HG02884 (cell line): ENCODE measurements around the gene KLF7.

Experiments used
- ATAC-seq: cut with Tn5 transposase; IDR thresholded peaks from one replicate; pipeline ENCODE4 v1.9.1; 2021; ENCODE audit warnings: mild to moderate bottlenecking, moderate library complexity; ENCODE audit not compliant: unreplicated experiment

The KLF7 gene

DNA sequence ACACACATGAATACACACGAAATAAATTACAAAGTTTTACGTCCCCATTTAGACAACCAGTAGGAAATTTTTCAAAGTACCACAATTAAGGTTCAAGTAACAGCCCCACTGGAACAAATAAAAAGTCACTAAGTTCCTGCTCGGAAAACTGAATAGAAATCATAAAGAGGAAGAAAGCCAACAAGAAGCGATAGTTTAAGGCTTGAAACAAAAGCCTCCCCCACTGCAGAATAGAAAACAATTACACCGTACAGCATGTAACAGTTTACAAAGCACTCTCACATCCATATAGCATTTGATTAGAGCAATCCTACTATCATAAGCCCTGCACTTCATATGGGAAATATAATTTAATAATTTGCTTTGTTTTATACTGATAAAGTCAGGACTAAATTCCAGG lies 15.5 kb downstream of the KLF7 start:
- peak; percentile 34 for ATAC-seq

DNA sequence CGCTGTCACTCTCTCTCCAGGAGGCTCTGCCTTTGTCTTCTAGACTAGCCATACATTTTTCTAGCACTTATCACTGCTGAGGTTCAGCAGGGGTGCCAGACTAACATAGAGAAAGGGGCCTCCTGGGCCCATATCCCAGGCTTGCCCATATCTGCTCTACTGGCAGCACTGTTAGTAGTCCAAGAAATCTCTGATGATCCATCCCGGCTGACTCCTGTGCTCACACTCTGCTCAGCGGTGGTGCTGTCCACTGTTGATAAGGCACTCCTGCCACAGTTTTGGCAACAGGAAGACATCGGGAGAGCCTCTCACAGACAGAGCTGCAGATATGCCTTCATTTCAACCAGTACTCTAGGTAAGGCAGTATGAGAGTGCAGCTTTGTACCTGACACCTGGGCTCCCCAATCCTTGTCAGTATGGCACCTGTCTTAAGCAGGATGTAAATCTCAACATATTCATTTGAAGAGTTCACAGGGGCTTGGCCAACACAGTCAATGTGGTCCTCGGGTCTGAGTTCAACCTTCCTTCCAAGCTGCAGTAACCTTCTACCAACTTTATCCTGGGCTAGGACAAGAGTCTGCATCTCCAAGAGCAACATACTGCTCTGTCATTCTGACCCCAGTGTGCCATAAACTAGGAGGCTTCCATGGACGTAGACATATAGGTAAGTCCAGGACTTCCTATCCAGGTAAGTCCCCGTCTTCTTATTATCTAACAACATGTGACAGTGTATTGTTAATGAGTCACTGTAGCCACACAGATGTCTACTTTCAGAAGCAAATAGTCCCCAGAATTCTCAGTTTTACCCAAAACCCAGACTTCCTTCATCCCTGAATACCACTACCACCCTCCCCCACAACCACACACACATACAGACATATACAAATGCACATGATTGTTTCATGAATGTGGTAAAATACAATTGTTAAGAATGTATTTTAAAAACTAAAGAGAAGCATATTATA lies 16.2 kb downstream of the KLF7 start:
- ATAC-seq: peak; percentile 72

DNA sequence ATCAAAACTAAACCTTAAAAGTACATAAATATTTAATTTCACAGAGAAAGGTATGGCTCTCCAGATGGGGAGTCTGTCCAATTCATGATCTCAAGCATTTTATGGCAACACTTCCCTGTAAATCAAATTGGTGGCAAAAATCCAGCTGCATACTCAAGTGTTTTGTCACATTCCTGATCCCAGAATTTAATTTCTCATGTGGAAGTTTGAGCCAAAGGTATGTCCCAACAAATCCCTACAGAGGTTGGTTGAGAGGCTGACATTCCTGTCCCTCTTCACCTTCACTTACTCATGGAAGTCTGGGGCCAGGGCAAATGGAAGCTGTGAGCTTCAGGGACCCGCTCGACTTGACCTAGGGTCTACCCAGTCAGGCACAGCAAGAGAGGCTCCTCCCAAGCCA lies 17.7 kb downstream of the KLF7 start:
- no peak for ATAC-seq

DNA sequence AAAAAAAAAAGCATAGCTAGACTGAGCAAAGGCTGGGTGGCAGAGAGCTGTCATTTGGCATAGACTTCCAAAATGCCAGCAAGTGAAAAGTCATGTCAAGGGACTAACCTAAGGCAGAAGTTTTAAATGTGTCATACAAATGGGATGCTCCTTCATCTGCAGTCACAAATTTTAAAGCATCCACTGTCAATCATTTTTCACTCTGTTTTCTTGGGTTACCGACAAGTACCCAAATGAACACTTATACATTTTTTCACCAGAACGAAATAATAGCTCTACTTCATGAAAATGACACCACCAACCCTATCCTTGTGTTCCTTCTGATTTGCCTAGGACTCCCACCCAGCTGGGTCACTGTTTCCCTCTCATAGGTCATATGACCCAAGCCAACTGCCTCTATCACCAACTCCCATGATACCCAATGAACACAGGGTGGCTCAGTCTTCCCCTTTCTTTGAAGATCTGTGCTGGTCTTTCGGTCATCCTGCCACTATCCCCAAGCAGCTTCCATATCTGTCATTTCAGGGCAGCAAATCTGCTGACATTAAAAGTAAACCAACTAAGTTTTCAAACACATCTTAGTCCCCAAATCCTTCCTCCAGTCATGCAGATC lies 21.5 kb downstream of the KLF7 start:
- ATAC-seq: peak; percentile 3

DNA sequence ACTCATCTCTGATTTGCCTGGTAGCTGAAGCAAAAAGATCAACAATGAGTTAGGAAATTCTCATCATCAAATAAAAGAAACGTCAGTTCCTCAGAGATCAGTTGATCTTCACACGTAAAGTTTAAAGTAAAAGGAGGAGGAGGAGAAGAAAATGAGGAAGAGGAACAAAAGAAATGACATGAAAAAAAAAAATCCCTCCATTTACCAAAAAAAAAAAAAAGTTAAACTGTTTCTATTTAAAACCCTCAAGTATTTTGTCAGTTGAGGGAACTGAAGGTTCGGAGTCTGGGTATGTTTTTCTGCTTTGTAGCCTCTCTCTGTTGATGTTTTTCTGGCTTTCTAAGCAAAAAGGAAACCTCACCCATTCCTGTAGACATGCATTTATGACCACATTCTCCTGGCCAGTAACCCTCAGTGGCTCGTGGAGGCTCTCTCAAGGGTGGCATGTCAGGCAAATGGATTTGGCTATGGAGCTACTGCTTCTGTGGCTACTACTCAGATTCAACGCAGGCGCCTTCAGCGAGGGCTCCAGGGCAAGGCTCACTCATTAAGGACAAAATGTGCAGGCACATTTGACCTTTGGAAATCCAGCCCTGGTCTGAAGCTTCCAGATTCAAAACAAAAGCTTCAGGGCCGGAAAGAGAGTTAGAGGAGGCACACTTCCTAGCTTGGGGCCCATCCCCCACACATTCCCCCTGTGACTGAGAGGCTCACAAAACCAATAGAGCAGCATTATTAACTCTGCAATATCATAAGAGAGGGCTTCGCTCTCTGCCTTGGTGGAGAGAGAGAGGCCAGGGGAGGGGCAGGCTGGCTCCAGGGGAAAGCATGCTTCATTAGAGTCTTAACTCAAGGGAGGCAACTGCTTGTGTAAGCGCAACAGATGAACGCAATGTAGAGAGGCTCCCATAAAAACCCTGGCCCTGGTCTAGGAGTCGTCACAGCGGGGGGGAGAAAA lies 22.3 kb downstream of the KLF7 start:
- peak; percentile 43 for ATAC-seq

DNA sequence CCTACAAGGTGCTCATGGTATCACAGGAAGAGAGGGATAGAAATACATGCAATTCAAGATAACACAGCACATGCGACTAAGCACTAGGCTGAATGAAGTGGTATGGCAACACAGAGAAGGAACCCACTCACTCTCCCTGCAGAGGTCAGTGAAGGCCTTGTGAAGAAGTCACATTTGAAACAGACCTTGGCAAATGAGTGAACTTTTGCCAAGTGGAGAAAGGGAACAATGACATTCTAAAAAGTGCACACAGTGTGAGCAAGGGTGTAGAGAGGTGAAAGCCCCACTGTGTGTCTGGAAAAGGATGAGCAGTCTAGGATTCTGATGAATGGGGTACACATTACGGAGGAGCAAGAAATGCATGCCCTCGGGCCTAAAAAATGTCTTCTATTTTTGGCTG lies 23.3 kb downstream of the KLF7 start:
- ATAC-seq: peak; percentile 46

DNA sequence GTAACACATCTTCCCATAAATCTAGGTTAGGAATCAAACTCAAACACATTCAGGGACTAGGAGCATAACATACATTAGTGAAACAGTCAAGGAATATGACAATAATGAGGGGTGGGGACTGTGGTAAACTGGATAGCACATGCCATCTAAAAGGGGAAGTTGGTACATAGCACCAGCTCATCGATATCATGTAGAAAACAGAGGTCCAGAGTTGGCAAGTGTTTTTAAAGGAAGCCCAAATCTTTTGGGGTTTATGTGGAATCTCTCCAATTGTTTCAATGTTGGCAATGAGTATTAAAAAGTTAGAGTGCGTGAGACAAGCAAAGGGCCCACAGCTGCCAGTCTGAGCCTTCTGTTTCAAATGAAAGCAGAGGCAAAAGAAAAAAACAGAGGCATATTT lies 24.4 kb downstream of the KLF7 start:
- ATAC-seq: no peak

DNA sequence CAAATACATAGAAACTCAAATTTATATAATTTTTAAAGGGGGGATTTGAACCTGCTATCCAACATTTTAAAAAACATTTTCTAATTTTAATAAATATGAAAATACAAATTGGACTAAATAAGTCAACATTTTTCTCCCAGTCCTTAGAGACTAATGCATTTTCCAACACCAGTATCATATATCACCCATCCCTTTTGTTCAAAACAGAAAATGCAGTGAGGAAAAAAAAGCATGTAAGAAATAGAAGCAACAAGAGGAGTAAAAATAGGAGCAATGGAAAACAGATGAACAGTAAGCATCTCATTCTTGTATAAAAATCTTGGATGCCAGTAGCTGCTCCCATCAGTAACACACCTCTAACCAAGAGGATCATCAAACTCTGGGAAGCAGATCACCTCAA lies 25.5 kb downstream of the KLF7 start:
- ATAC-seq: no peak

DNA sequence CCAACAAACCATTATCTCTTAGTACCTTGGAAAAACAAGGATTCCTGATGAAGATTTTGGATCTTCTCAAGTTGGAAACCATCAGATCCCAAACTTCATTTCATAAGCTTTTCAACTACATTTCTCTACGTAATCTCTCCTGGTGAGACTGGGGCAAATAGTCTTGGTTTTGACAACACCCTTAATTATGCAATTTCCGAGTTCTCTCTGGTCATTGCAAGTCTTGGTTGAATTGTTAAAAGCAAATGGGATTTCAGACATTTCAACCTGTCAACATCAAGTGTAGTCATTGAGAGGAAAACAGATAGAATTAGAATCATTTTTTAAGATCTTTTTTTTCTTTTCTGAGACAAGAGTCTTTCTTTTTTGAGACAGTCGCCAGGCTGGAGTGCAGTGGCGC lies 26.2 kb downstream of the KLF7 start:
- no peak for ATAC-seq

DNA sequence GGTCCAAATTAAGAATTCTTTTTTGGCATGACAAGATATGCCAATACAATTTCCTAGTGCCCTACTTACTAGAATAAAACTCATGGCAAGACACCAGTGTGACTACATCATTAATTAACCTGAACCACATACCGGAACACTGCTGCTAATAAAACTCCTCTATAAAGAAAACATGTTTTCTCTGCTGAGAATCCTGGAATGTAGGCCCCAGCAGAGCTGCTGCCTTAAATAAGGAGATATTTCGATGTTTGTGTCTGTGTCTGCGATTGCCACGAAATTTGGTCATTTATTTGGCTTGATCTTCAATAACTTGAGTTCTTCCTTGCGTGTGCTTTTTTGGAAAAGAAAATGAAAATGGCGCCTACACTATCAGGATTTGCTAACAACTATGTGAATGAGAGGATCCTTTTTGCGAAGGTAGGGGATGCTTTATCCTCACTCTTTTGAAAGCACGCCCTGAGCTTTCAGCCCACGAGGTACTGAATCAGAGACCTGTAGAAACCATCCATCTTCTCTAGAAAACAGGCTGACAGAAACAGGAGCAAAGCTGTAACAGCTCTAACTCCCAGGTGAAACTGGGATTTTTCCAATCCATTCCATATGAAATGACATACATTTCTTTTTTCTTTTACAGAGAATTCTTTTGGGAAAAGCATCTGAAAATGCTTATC lies 27.0 kb downstream of the KLF7 start:
- ATAC-seq: no peak

DNA sequence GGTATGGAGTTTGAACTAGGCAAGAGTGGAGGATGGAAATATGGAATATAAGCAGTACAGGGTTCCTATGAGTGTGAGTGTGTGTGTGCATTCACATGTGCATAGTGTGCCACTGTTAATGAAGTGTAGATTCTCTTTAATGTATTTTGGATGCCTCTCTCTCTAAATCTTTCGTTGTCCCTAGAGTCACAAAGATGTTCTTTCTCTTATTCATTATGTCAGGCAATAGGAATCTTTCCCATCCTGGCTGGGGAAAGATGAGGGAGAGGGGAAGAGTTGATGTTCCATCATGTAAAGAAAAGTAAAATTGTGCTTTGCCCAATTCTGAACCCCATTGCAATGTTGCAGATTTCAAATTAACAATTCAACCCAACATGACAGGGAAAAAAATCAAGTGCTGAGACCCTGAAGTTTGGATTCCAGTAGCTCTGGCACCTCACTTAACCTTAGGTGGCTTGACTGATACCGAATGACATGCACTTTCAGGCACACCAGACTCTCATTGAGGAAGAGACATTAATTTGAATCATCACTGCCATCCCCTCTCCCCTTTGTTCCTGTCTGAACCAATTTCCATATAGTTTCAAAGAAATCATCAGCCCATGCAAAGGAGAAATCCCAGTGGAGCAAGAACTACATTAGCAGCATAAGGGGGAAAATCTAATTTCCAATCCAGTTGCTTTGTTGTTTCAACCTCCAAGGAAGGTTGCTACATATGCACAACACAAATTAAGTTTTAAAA lies 28.0 kb downstream of the KLF7 start:
- ATAC-seq: no peak

DNA sequence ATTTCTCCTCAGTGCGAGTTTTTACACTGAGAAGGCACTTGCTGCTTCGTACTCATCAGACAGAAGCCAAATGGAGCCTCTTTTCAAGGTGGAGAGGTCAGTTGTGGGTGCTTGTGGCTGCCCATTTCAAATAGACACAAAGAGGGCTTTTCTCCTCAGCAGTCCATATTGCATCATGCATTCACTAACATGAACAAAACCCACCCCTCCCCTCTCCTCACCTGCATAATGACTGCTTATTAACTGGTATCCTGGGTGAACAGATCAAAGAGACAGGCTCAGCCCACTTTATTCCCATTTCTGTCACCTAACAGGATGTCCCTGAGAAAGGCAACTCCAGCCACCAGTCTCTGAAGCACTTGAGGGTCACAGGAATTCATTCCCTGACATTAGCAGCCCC lies 28.9 kb downstream of the KLF7 start:
- no peak for ATAC-seq

DNA sequence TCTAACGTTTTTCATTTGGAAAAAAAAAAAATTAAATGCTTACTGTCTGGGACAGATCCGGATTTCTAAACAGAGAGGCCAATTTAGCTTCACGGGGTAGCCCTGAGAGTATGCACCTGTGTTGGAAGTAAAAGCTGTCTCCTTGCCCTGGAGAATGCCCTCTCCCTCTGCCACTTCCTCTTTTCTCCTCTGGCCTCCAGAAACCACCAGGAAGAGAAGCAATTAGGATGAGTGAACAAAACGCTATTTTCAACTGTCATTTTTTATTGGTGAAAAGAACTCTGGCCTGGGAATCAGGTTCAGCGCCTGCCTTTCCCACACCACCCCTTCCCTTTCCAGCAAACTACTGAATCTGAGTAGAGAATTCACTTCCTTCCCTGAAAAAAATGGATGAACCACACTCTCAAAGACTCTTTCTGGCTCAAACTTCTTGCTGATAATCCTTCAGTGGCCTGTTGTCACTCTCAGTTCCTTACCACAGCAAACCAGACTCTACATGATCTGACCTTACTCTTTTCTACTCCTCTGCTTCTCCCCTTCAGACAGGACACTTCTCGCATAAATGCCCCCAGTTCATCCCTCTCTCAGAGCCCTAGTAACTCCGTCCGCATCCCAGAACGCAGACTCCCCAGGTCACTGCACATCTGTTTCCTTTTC lies 29.8 kb downstream of the KLF7 start:
- no peak for ATAC-seq

DNA sequence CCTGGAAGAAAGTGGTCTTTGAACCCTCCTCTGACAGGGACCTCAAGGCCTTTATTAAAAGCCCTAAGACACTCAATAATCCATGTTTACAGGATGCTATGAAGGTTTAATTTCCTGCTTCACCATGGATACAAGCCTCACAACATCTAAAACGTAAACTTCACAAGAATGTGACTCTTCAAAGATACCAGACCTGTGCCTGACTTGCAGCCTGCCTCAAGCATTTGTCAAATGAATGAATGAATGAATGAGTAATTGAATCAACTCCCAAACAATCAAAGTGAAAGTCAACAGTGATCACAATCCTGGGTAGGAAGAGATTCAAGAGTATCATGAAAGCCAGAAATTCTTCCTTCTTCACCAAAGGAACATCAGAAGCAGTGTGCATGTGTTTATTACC lies 30.4 kb downstream of the KLF7 start:
- no peak for ATAC-seq

DNA sequence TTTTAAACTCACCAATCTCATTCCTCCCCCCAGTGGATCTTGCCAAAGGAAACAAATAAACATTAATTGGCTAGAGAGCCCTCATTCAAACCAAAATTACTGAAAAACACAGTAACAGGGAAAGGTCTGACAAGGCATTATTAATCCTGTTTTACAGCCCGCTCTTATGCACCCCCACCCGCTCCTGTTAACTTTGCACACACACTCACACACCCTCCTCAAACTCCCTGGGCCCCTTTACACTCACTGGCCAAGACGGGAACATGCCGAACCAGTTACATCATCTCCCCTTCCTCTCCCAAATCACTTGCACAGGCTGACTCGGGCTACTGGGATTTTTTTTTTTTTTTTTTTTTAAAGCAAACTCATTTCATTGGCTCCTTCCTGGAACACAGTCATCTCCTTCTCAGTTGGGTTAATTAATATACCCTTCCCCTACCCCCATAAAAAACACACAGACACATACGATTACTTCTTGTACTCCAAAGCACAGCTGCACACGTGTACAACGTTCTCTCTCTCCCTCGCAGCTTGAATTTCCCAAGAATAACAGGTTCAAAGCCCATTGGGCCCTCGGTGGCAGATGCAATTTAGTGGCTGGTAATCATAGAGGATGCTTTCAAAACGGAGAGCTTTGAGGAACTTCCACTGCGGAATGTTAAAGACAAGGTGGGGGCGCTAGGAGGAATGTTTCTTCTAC lies 31.8 kb downstream of the KLF7 start:
- no peak for ATAC-seq

DNA sequence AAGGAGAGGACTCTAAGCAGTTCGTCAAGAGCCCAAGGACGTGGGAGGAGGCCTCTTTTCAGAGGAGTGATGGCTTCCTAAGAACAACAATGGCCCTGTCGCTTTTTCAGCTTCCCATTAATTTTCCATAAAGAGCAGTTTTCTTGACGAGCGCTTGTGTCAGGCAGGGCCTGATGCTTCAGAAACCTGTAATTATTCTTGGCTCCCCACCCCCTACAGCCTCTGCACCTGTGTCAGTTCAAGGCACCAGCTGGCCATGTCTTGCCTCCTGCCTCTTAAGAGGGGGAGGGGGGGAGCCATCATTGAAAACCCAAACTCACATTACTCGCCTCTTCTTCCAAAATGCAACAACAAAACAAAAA lies 32.3 kb downstream of the KLF7 start:
- ATAC-seq: no peak

DNA sequence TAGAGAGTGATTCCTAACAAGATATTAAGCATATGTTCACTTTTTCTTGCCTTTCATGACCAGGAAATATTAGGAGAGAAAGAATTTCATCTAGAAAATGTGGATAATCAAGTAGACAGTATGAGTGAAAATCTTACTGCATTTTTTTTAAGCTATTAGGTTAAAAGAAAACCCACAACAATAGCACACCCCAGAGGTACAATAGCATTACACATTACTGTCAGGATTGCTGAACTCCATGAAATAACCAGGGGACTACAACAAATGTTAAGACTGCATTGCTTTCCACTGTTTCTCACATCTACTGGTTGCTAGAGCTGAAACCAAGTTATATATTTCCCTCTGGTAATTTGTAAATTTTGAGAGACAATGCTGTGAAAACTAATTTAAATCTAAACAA lies 33.7 kb downstream of the KLF7 start:
- no peak for ATAC-seq

DNA sequence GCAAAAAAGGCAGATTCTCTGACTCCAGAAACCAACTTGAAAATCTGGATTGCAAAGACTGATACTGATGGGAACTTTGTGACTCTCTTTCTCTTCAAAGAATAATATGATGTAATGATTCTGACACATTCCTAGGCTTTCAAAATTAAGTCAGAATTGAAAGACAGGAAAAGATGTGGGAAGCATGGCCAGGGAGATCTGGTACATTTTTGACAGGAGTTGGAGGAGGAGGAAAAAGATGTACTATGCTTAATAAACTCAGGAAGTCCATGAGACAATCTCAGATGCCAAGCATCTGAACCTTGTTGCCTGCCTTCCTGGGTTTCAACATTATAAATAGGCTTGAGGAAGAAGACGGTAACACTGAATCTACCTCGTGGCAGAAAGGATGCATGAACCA lies 34.2 kb downstream of the KLF7 start:
- ATAC-seq: no peak

DNA sequence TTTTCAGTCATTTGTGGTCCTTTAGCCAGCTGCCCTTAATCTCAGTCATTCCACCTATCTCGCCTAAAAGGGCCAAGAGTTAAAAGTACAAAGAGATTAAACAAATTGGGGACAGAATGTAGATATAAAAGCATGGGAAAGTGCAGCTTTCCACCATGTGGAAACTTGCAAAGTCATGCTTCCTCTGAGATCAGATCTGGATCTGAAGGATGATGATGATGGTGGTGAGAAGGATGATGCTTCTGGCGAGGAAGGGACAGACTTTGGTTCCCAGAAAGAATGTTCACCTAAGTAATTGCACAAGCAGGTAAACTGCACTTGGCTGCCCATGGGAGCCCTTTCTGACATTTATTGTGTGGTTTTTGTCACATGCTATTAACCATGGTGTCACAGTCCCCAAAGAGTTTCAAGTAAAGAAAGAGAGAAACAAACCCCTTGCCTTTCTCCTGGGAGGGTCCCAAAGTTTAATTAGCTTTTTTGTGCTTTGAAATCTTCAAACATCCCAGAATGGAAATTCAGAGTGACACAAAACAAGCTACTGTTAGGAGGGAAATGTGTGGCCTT lies 34.7 kb downstream of the KLF7 start:
- ATAC-seq: no peak
